ENCODE data around the gene PLCXD3.

Gene PLCXD3

DNA sequence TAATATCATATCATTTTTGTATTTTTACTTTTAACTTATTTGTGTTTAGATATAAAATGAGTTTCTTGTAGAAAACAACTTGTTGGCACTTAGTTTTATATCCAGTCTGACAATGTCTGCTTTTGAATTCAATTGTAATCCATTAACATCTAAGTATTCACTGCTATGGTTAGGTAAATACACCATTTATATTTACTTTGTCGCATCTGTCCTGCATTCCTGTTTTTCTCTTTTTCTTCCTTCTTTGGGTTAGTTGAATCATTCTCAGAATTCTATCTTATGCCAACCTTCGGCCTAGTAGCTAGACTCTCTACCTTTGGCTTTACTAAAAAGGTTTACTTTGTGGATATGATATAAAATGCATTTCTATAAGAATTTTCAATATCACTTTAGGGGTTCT is 107.6 kb downstream of the PLCXD3 start:
- H3K9me3 ChIP-seq (ENCODE audit: low read depth, low read length), result no peaks in the 10 kb centered on the region
- TF ChIP-seq FOXP2 (optimal IDR thresholded peaks at IDR 0.05; ENCODE audit: control extremely low read depth, extremely low read length, insufficient read depth) (no peak), EZH2 (IDR thresholded peaks at IDR 0.05) (no peak), POLR2AphosphoS5 (IDR thresholded peaks at IDR 0.05; ENCODE audit: borderline replicate concordance, low read depth, low read length) (no peak)
- H3K9ac ChIP-seq (ENCODE audit: insufficient read length), result no peak overlapping the region
- no peak overlapping the region for H3K4me3 ChIP-seq
- H3K36me3 ChIP-seq (ENCODE audit: insufficient read depth, low read length), result no peaks in the 10 kb centered on the region
- H3K27ac ChIP-seq, result no peak overlapping the region
- no peak for DNase-seq (ENCODE audit: low read depth, low spot score)

DNA sequence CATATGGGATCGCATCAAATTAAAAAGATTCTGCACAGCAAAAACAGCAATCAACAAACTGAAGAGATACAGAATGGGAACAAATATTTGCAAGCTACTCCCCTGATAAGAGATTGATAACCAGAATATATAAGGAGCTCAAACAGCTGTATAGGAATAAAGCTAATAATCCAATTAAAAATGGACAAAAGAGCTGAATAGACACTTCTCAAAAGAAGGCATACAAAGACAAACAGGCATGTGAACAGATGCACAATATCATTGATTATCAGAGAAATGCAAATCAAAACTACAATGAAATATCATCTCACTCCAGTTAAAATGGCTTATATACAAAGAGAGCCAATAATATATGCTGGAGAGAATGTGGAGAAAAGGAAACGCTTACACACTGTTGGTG is 110.6 kb downstream of the PLCXD3 start:
- Histone ChIP-seq H3K36me3 (ENCODE audit: insufficient read depth, low read length) (no peaks in the 10 kb centered on the region), H3K27ac (no peak overlapping the region), H3K4me3 (no peak overlapping the region), H3K9me3 (ENCODE audit: low read depth, low read length) (no peaks in the 10 kb centered on the region), H3K9ac (ENCODE audit: insufficient read length) (no peak overlapping the region)
- TF ChIP-seq EZH2 (IDR thresholded peaks at IDR 0.05) (no peak), POLR2AphosphoS5 (IDR thresholded peaks at IDR 0.05; ENCODE audit: borderline replicate concordance, low read depth, low read length) (no peak), FOXP2 (optimal IDR thresholded peaks at IDR 0.05; ENCODE audit: control extremely low read depth, extremely low read length, insufficient read depth) (no peak)
- DNase-seq (ENCODE audit: low read depth, low spot score), result no peak

DNA sequence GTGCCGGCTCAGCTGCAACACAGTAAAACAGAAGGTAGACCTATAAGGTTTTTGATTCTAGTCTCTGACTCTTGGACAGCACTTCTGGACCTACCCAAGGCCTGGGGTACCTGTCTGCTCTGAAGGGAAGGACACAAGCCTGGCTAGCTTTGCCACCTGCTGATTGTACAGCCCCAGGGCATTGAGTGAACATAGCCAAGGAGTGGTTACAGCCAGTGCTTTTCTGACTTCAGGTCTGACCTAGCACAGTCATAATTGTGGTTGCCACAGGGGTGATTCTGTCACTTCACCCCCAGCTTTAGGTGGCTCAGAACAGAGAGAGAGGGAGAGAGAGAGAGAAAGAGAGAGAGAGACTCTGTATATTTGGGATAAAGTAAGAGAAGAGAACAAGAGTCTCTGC is 118.4 kb downstream of the PLCXD3 start:
- no peak overlapping the region for H3K9ac ChIP-seq (ENCODE audit: insufficient read length)
- TF ChIP-seq FOXP2 (optimal IDR thresholded peaks at IDR 0.05; ENCODE audit: control extremely low read depth, extremely low read length, insufficient read depth) (no peak), EZH2 (IDR thresholded peaks at IDR 0.05) (no peak), POLR2AphosphoS5 (IDR thresholded peaks at IDR 0.05; ENCODE audit: borderline replicate concordance, low read depth, low read length) (no peak)
- no peaks in the 10 kb centered on the region for H3K36me3 ChIP-seq (ENCODE audit: insufficient read depth, low read length)
- no peaks in the 10 kb centered on the region for H3K9me3 ChIP-seq (ENCODE audit: low read depth, low read length)
- H3K4me3 ChIP-seq, result no peak overlapping the region
- DNase-seq (ENCODE audit: low read depth, low spot score), result no peak
- no peak overlapping the region for H3K27ac ChIP-seq

DNA sequence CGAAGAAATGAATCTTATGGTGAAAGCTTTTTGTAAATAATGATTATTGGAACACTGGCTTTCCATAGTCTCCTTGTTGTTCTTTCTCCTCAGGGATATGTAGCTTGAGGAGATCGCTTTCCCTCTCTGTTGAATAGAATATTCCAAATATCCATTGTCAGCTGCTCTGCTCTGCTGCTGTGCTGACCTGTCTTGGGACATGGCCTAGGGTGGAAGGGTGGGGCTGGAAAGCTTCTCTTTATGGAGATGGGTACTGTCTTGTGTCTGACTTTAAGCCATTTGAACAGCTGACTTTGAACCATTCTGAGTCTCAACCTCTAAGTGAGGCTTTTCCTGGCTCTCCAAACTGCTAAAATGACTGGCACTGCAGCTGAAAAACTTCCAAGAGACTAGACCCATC is 135.8 kb downstream of the PLCXD3 start:
- no peak for TF ChIP-seq FOXP2 (optimal IDR thresholded peaks at IDR 0.05; ENCODE audit: control extremely low read depth, extremely low read length, insufficient read depth)
- no peak for TF ChIP-seq EZH2 (IDR thresholded peaks at IDR 0.05)
- Histone ChIP-seq H3K9ac (ENCODE audit: insufficient read length) (no peak overlapping the region), H3K36me3 (ENCODE audit: insufficient read depth, low read length) (no peaks in the 10 kb centered on the region), H3K4me3 (no peak overlapping the region), H3K27ac (no peak overlapping the region), H3K9me3 (ENCODE audit: low read depth, low read length) (no peaks in the 10 kb centered on the region)
- DNase-seq (ENCODE audit: low read depth, low spot score), result no peak

DNA sequence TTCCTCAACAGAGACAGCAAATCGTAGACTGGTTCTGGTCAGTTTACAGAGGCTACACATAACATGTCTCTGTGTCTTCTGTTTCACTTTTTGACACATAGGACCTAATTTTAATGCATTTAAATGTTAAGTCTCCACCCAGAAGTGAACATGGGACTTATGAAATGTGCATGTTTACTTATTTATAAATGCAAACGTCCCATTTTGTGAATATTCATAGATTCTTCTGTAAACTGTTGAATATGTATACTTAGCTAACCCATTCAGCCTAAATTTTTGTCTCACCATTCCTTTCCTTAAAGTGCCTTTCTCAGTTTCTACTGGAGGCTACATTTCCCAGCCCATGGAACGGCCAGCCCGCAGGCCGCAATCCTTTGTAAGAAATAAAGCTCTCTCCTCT is 137.2 kb downstream of the PLCXD3 start:
- no peak for DNase-seq (ENCODE audit: low read depth, low spot score)
- Histone ChIP-seq H3K9ac (ENCODE audit: insufficient read length) (no peak overlapping the region), H3K9me3 (ENCODE audit: low read depth, low read length) (no peaks in the 10 kb centered on the region), H3K4me3 (no peak overlapping the region), H3K36me3 (ENCODE audit: insufficient read depth, low read length) (no peaks in the 10 kb centered on the region), H3K27ac (no peak overlapping the region)
- TF ChIP-seq EZH2 (IDR thresholded peaks at IDR 0.05) (no peak), POLR2AphosphoS5 (IDR thresholded peaks at IDR 0.05; ENCODE audit: borderline replicate concordance, low read depth, low read length) (no peak), FOXP2 (optimal IDR thresholded peaks at IDR 0.05; ENCODE audit: control extremely low read depth, extremely low read length, insufficient read depth) (no peak)

DNA sequence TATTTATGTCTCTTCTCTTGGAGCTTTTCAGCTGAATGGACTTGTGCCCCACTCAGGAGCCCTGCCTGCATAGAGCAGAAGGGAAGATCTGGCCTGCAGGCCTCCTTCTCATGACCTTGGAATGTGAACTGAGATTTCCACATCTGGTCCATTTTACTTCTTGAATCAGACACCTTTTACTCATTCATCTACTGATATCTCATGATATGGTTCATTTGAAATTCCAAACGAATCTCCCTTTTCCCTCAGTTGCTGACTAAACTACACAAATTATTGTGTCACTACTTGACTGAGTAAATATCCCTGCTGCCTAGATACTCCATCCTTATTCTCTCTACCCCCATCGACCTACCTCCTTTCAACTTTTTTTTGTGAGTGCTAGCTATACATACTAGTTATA is 138.7 kb downstream of the PLCXD3 start:
- Histone ChIP-seq H3K9me3 (ENCODE audit: low read depth, low read length) (no peaks in the 10 kb centered on the region), H3K4me3 (no peak overlapping the region), H3K9ac (ENCODE audit: insufficient read length) (no peak overlapping the region), H3K27ac (no peak overlapping the region), H3K36me3 (ENCODE audit: insufficient read depth, low read length) (no peaks in the 10 kb centered on the region)
- TF ChIP-seq FOXP2 (optimal IDR thresholded peaks at IDR 0.05; ENCODE audit: control extremely low read depth, extremely low read length, insufficient read depth) (no peak), EZH2 (IDR thresholded peaks at IDR 0.05) (no peak), POLR2AphosphoS5 (IDR thresholded peaks at IDR 0.05; ENCODE audit: borderline replicate concordance, low read depth, low read length) (no peak)
- no peak for DNase-seq (ENCODE audit: low read depth, low spot score)

DNA sequence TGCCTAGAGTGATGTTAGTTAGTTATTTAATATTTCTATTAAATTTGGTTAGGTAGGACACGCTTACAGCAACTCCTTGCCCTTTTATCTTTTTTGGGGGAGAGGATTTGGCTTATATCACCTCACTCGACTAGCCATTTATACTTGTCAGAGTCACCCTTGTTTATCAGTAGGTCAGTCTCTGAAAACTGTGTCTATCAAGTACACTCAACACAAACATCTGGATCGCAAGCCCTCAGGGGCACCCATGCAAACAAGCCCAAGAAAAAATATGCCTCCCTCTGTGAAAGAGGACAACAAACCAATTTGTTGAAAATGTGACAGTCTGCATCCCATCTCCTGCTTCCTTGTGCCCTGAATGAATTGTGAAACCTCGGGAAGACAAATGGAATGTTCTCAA is 139.9 kb downstream of the PLCXD3 start:
- no peak for DNase-seq (ENCODE audit: low read depth, low spot score)
- H3K9me3 ChIP-seq (ENCODE audit: low read depth, low read length), result no peaks in the 10 kb centered on the region
- H3K27ac ChIP-seq, result no peak overlapping the region
- no peak overlapping the region for H3K9ac ChIP-seq (ENCODE audit: insufficient read length)
- TF ChIP-seq POLR2AphosphoS5 (IDR thresholded peaks at IDR 0.05; ENCODE audit: borderline replicate concordance, low read depth, low read length), result no peak
- TF ChIP-seq EZH2 (IDR thresholded peaks at IDR 0.05), result no peak
- TF ChIP-seq FOXP2 (optimal IDR thresholded peaks at IDR 0.05; ENCODE audit: control extremely low read depth, extremely low read length, insufficient read depth), result no peak
- no peaks in the 10 kb centered on the region for H3K36me3 ChIP-seq (ENCODE audit: insufficient read depth, low read length)
- H3K4me3 ChIP-seq, result no peak overlapping the region

DNA sequence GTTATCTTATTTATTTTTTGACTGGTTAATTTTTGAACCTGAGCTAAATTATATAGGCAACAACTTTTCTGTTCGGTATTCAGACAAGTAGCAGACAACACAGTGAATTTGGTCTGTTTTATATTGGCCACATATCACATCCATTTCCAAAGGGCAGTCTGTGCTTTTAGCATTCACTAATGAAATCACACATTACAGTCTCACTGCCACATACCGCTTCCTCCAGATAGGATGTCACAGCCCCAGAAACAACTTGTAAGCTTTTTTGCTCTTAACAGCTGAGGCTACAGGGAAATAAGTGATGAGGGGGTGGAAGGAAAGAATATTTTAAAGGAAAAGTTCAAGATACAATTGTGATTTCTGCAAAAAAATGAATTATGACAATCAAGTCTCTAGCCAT is 140.6 kb downstream of the PLCXD3 start:
- DNase-seq (ENCODE audit: low read depth, low spot score), result no peak
- TF ChIP-seq POLR2AphosphoS5 (IDR thresholded peaks at IDR 0.05; ENCODE audit: borderline replicate concordance, low read depth, low read length) (no peak), FOXP2 (optimal IDR thresholded peaks at IDR 0.05; ENCODE audit: control extremely low read depth, extremely low read length, insufficient read depth) (no peak), EZH2 (IDR thresholded peaks at IDR 0.05) (no peak)
- H3K27ac ChIP-seq, result no peak overlapping the region
- no peaks in the 10 kb centered on the region for H3K36me3 ChIP-seq (ENCODE audit: insufficient read depth, low read length)
- no peak overlapping the region for H3K4me3 ChIP-seq
- no peak overlapping the region for H3K9ac ChIP-seq (ENCODE audit: insufficient read length)
- H3K9me3 ChIP-seq (ENCODE audit: low read depth, low read length), result no peaks in the 10 kb centered on the region

DNA sequence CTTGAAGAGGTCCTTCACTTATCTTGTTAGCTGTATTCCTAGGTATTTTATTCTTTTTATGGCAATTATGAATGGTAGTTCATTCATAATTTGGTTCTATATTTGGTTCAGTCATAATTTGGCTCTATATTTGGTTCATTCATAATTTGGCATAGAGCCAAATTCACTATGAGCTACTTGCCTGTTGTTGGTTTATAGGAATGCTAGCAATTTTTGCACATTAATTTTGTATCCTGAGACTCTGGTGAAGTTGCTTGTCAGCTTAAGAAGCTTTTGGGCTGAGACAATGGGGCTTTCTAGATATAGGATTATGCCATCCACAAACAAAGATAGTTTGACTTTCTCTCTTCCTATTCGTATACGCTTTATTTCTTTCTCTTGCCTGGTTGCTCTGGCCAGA is 142.2 kb downstream of the PLCXD3 start:
- no peaks in the 10 kb centered on the region for H3K36me3 ChIP-seq (ENCODE audit: insufficient read depth, low read length)
- no peaks in the 10 kb centered on the region for H3K9me3 ChIP-seq (ENCODE audit: low read depth, low read length)
- TF ChIP-seq FOXP2 (optimal IDR thresholded peaks at IDR 0.05; ENCODE audit: control extremely low read depth, extremely low read length, insufficient read depth), result no peak
- no peak for TF ChIP-seq POLR2AphosphoS5 (IDR thresholded peaks at IDR 0.05; ENCODE audit: borderline replicate concordance, low read depth, low read length)
- TF ChIP-seq EZH2 (IDR thresholded peaks at IDR 0.05), result no peak
- no peak overlapping the region for H3K4me3 ChIP-seq
- H3K27ac ChIP-seq, result no peak overlapping the region
- DNase-seq (ENCODE audit: low read depth, low spot score), result no peak
- no peak overlapping the region for H3K9ac ChIP-seq (ENCODE audit: insufficient read length)

Data from SK-N-MC (cell line).